MG63 (cell line): ENCODE measurements around the gene PLK3. TPM values are rescaled to one million over a fixed set of nuclear protein-coding genes. Genes with fewer than 3 reads are reported as not detected.
"Not testable (repeated sequence)": the region's sequence is repeated elsewhere in the genome, so short reads cannot be mapped to it uniquely, and the experiment has no call there.

Experiments used
- DNase-seq: peaks from one replicate; pipeline ENCODE4 v3.0.0-alpha.2; 2020
- H3K27me3 ChIP-seq: fragments of 250-450 bp; sonication (Bioruptor Pico); 2 replicates; pipeline ENCODE4 v1.5.1; 2020; ENCODE audit warnings: mild to moderate bottlenecking, moderate library complexity
- H3K36me3 ChIP-seq: fragments of 250-450 bp; sonication (Bioruptor Pico); 2 replicates; pipeline ENCODE4 v1.5.1; 2020; ENCODE audit warnings: mild to moderate bottlenecking, moderate library complexity
- H3K4me3 ChIP-seq: fragments of 250-450 bp; sonication (Bioruptor Pico); 2 replicates; pipeline ENCODE4 v1.5.1; 2020; ENCODE audit warnings: mild to moderate bottlenecking, moderate library complexity
- H3K9me3 ChIP-seq: fragments of 250-450 bp; sonication (Bioruptor Pico); 2 replicates; pipeline ENCODE4 v1.5.1; 2020; ENCODE audit warnings: mild to moderate bottlenecking, moderate library complexity
- total RNA-seq: library from RNA; depleted of rRNA; stranded (reverse); fragments of >200 nt; shearing (Covaris generic); gene quantifications from 2 replicates; pipeline ENCODE4 v1.2.3, GENCODE V29; 2014; ENCODE audit warnings: low replicate concordance; rRNA removed

The PLK3 gene
- total RNA-seq, result 5.3 and 5.9 TPM in 2 replicates

DNA sequence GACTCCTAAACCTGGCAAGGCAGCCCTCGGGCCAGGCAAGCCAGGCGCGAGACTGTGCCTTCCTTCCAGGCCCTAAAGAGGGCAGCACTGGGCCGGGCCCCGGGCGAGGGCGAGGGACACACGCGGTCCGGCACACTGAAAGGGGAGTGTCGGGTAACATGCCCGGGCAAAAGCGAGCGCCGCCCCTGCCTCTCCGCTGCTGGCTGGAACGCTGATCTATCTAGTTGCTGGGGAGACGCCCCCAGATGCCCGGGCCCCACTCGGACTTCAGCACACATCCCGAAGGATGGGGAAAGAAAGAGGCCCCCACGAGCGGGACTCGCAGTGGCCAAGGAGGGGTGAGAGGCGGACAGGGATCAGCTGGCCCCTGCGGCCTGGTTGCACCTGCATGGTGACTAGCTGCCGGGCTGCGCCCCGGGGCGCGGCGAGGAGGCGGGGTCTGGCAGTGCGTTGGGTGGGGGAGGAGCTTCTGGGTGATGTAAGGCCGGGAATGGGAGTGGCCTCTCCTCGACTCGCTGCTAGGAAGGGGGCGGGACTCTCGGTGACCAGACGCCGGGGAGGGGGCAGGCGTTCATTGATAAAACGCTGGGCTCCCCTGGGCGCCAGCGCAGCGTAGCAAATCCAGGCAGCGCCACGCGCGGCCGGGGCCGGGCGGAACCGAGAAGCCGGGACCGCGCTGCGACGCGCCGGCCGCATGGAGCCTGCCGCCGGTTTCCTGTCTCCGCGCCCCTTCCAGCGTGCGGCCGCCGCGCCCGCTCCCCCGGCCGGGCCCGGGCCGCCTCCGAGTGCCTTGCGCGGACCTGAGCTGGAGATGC, at the start of gene PLK3:
Gene PLK3, plus strand, starts transcription at position 608 of the 815 bp plus-strand sequence. Its CDS starts 87 bp downstream, at position 695.
- DNase-seq, result peak; percentile 96
- no peaks in the 10 kb centered on the region for H3K27me3 ChIP-seq
- no peaks in the 10 kb centered on the region for H3K9me3 ChIP-seq
- peaks cover 22% of the 10 kb centered on the region for H3K36me3 ChIP-seq
- peak within 1 kb of the TSS; percentile 62 for H3K4me3 ChIP-seq

DNA sequence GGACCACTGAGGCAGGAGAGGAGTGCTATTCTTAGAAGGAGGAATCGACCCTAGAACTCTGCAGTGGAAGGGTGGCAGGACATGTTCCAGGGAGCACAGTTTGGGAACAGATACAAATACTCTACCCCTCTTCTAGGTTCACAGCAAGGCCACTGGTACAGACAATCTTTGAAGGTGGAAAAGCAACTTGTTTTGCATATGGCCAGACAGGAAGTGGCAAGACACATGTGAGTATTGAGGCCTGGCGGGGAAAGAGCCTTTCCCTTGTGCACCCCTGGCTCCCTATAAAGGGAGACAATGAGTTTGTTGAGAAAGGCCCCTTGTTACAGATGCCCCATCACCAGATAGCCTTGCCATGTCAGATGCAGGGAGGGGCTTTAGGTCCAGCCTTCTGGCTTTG, 42.8 kb upstream of the PLK3 start:
- no peak for DNase-seq
- H3K9me3 ChIP-seq, result no peaks in the 10 kb centered on the region
- H3K4me3 ChIP-seq, result no peak overlapping the region
- H3K36me3 ChIP-seq, result peaks cover 84% of the 10 kb centered on the region
- H3K27me3 ChIP-seq, result no peaks in the 10 kb centered on the region

DNA sequence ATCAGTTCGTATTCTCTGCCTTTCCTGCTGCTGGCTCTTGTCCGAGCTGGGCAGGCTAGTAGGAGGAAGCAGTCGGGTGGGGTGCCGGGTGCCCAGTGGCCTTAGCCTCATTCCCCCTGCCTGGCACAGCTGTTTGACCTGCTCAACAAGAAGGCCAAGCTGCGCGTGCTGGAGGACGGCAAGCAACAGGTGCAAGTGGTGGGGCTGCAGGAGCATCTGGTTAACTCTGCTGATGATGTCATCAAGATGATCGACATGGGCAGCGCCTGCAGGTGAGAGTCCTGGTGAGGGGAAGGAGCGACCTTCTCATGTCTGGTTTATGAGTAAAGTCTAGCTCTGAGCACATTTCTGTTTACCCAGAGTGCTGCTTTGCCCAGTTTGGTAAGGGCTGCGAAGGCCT, 41.1 kb upstream of the PLK3 start:
- no peaks in the 10 kb centered on the region for H3K9me3 ChIP-seq
- no peak overlapping the region for H3K4me3 ChIP-seq
- no peak for DNase-seq
- H3K36me3 ChIP-seq, result peaks cover 84% of the 10 kb centered on the region
- no peaks in the 10 kb centered on the region for H3K27me3 ChIP-seq

DNA sequence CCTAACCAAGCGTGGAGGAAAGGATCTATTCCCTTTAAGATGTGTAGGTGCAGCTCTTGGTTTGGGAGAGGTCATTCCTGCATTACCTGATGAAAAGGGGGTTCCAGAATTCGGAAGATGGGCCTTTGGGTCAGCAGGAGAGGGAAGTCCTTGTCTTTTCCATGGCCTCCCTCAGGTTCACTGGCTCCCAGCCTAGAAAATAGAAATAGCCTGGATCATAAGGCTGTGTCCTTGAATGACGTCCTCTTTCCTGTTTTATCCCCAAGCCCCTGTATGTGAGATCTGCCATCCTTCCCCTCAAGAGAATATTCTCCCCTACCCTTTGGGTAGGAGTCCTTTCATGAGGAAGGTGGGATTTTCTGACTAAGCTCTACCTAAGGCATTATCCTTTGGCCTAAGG, 39.3 kb upstream of the PLK3 start:
- Histone ChIP-seq H3K9me3 (no peaks in the 10 kb centered on the region), H3K27me3 (no peaks in the 10 kb centered on the region), H3K36me3 (peaks cover 84% of the 10 kb centered on the region), H3K4me3 (no peak overlapping the region)
- DNase-seq, result no peak

DNA sequence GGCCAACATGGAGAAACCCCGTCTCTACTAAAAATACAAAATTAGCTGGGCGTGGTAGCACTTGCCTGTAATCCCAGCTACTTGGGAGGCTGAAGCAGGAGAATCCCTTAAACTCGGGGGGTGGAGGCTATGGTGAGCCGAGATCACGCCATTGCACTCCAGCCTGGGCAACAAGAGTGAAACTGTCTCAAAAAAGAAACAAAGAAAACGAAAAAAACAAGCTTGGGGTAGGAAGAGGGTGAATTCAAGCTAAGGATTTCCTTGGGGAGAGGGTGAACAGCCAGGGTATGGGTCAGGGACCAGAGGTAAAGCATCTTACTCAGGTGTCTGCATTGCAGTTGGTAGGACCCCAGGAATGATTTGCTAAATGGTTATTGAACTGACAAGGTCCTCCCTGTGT, 33.8 kb upstream of the PLK3 start:
- not testable (repeated sequence) for H3K27me3 ChIP-seq, DNase-seq, H3K4me3 ChIP-seq, H3K9me3 ChIP-seq
- peaks cover 48% of the 10 kb centered on the region for H3K36me3 ChIP-seq

DNA sequence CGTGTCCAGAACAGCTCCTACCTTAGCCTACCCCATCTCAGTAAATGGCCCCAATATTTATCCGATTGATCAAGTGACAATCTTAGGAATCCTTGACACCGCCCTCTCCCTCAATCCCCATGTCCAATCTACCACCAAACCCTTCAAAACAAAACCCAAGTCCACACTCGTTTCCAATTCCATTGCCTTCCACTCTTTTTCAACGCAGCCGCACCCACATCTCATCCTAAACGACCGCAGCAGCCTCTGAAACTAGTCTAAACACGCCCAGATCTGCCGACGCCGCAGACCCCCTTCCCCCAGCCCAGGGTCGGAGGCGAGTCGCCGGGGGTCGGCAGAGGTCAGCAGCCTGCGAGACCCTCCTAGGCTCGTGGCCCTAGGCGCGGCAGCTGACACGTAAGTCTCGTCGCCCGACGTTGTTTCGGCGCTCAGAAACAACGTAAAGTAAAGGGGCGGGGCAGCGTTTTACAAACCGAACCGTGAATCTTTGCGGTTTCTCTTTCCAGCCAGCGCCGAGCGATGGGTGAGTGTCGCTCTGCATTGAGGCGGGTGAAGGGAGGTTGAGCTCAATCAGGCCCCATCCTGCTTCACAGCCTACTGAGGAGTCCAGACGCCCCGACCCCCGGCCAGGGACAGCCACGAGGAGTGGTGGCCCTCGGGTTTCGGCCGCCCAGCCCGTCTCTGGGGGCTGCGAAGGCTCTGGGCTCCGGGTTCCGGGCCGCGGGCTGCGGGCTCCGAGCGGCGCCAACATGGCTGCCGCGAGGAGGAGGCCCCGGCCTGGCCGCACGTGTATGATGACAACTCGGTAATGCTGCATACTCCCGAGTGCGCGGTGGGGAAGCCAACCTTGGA, 24.9 kb upstream of the PLK3 start, which contains the start of gene RPS8:
Gene RPS8, plus strand, starts transcription at position 463 of the 852 bp plus-strand sequence. Its CDS starts 57 bp downstream, at position 520.
- H3K4me3 ChIP-seq, result peak within 1 kb of the TSS; percentile 93
- H3K36me3 ChIP-seq, result peaks cover 47% of the 10 kb centered on the region
- peak; percentile 90 for DNase-seq

DNA sequence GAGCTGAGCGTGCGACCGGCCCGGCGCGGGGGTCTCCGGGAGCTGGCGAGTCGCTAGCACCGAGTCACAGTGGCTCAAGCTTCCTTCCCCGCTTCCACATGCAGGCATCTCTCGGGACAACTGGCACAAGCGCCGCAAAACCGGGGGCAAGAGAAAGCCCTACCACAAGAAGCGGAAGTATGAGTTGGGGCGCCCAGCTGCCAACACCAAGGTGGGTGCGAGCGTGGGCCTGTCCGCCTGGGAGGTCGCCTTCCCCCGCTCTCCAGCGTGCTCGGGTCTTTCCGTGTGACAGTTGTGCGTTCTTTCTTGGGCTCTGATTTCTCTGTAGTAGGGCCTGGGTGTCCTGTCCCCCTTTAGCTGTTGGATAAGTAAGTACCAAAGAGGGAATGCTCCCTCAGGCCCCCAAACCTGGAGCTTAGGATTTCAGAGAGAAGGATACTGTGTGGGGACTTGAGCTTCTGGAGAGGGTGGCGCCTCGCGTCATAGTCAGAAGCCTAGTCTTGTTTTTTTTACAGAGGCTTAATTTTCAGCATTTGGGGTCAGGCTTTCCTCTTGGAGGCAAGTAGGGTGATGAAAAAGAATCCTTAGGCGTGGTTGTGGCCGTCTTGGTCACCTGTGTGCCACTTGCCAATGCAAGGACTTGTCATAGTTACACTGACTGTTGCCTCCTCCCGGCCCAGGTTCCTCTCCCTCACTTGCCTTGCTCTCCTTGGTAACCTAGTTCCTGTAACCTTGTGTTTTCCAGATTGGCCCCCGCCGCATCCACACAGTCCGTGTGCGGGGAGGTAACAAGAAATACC, 24.0 kb upstream of the PLK3 start:
- DNase-seq, result peak; percentile 39
- H3K4me3 ChIP-seq, result peak overlapping the region; percentile 93
- H3K9me3 ChIP-seq, result no peaks in the 10 kb centered on the region
- H3K27me3 ChIP-seq, result no peaks in the 10 kb centered on the region
- H3K36me3 ChIP-seq, result peaks cover 56% of the 10 kb centered on the region

More for the DNA sequence above, 24.9 kb upstream of the PLK3 start, which contains the start of gene RPS8:
- no peaks in the 10 kb centered on the region for H3K27me3 ChIP-seq
- no peaks in the 10 kb centered on the region for H3K9me3 ChIP-seq

DNA sequence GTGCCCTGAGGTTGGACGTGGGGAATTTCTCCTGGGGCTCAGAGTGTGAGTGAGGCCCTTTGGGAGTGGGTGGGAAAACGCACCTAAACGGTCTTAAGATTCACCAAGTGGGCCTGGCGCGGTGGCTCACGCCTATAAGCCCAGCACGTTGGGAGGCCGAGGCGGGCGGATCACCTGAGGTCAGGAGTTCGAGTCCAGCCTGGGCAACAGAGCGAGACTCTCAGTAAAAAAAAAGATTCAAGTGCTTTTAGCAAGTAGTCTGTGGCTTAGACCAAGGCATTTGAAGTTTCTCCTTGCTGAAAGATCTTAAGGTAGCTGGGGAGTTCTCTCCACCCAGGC, 23.5 kb upstream of the PLK3 start:
- Histone ChIP-seq H3K4me3 (peak overlapping the region; percentile 93), H3K9me3 (no peaks in the 10 kb centered on the region), H3K36me3 (peaks cover 61% of the 10 kb centered on the region), H3K27me3 (no peaks in the 10 kb centered on the region)
- DNase-seq, result no peak

DNA sequence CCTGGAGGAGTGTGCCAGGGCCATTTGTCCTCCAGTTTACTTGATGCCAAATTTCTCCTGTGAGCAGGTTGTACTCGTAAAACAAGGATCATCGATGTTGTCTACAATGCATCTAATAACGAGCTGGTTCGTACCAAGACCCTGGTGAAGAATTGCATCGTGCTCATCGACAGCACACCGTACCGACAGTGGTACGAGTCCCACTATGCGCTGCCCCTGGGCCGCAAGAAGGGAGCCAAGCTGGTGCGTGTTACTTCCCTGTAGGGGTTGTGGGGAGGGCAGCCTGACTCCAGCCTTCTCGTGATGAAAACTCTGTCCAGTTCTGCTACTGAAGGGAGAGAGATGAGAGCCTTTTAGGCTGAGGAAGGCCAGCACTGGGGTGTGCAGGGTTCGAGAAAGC, 22.6 kb upstream of the PLK3 start:
- H3K4me3 ChIP-seq, result peak overlapping the region; percentile 93

DNA sequence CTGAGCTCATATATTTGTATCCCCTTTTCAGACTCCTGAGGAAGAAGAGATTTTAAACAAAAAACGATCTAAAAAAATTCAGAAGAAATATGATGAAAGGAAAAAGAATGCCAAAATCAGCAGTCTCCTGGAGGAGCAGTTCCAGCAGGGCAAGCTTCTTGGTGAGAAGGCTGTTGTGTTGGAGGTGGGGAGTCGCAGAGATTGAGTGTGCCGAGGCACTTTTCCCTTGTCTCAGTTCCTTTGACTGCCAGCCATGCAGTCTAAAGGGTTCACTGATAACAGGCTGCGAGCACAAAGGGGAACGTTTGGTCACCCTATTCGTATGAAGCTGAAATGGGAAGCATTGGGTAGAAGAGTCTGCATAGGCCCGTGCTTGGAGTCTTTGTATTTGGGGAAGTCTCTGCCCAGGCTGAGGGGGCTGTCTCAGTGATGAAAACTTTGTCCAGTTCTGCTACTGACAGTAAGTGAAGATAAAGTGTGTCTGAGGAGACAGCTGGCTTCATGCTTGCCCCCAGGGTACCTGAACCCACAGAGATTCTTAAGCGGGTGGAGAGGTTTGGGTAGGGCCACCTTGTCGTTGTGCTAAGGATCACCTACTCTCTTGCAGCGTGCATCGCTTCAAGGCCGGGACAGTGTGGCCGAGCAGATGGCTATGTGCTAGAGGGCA, 22.1 kb upstream of the PLK3 start:
- Histone ChIP-seq H3K27me3 (no peaks in the 10 kb centered on the region), H3K4me3 (peak overlapping the region; percentile 93), H3K36me3 (peaks cover 68% of the 10 kb centered on the region), H3K9me3 (no peaks in the 10 kb centered on the region)
- no peak for DNase-seq

More for the DNA sequence above, 22.6 kb upstream of the PLK3 start:
- no peaks in the 10 kb centered on the region for H3K9me3 ChIP-seq
- peaks cover 68% of the 10 kb centered on the region for H3K36me3 ChIP-seq
- DNase-seq, result no peak
- no peaks in the 10 kb centered on the region for H3K27me3 ChIP-seq

DNA sequence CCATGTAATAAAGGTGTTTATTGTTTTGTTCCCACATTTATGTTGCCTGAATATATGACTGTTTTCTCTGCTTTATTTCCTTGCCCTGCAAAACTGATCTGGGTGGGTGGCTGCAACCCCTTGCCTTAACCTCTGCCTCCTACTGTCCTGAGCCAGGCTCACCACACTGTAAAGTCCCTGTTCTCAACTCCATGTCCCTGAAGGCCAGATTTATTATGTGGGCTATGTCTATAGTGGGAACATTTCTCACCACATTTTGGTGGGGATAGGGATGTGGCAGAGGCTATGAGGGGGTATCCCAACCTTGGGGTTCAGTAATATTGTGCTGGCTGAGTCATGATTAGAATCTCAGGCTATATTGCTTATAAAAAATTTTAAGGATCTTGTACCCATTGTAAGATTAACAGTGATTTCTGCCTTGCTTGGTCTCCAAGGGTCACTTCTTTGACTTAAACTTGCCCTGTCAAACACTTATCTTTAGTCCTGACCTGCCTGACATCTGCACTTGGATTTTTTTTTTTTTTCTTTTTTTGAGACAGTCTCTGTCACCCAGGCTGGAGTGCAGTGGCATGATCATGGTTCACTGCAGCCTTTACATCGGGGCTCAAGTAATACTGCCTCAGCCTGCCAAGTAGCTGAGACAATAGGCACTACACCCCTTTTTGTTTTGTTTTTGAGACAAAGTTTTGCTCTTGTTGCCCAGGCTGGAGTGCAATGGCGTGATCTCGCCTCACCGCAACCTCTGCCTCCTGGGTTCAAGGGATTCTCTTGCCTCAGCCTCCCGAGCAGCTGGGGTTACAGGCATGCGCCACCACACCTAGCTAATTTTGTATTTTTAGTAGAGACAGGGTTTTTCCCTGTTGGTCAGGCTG, 21.2 kb upstream of the PLK3 start:
- no peaks in the 10 kb centered on the region for H3K9me3 ChIP-seq
- no peak for DNase-seq
- no peak overlapping the region for H3K4me3 ChIP-seq
- no peaks in the 10 kb centered on the region for H3K27me3 ChIP-seq
- H3K36me3 ChIP-seq, result peaks cover 68% of the 10 kb centered on the region

DNA sequence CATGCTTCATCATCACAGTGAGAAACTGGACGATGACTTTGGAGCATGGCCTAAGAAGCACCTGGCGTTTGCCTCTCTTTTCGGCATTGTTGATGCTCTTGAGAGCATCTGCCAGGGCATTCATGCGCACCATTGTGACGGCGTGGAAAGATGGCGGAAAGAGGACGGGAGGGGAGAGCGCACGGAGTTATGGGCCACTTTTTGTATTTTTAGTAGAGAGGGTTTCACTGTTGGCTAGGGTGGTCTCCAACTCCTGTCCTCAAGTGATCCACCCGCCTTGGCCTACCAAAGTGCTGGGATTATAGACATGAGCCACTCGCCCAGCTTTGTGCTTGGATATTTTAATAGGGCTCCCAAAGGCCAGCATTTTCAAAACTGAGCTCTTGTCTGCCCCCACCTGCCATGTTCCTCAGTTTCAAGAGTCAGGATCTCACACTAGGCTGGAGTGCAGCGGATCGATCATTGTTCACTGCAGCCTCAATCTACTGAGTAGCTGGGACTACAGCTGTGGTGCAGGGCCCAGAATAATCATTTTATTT, 19.5 kb upstream of the PLK3 start:
- no peak overlapping the region for H3K4me3 ChIP-seq
- no peak for DNase-seq
- no peaks in the 10 kb centered on the region for H3K9me3 ChIP-seq
- H3K27me3 ChIP-seq, result no peaks in the 10 kb centered on the region
- H3K36me3 ChIP-seq, result peaks cover 67% of the 10 kb centered on the region

DNA sequence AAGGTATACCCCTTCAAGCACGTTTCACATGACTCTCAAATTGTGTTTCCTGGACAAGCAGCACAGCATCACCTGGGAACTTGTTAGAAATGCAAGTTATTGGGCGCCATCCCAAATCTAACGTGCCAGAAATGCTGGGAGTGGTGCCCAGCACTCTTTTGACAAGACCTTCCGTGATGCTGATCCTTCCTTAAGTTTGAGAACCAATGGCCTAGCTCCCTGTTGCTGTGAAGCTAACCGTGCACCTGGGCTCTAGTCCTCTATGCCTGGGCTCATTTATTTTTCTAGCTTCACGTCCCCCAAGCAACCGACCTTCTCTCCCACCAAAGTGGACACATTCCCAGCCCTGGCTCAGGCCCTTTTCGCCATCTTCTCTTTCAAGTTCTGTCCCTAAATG, 16.5 kb upstream of the PLK3 start:
- Histone ChIP-seq H3K27me3 (no peaks in the 10 kb centered on the region), H3K4me3 (no peak overlapping the region), H3K36me3 (peaks cover 36% of the 10 kb centered on the region), H3K9me3 (no peaks in the 10 kb centered on the region)
- no peak for DNase-seq

DNA sequence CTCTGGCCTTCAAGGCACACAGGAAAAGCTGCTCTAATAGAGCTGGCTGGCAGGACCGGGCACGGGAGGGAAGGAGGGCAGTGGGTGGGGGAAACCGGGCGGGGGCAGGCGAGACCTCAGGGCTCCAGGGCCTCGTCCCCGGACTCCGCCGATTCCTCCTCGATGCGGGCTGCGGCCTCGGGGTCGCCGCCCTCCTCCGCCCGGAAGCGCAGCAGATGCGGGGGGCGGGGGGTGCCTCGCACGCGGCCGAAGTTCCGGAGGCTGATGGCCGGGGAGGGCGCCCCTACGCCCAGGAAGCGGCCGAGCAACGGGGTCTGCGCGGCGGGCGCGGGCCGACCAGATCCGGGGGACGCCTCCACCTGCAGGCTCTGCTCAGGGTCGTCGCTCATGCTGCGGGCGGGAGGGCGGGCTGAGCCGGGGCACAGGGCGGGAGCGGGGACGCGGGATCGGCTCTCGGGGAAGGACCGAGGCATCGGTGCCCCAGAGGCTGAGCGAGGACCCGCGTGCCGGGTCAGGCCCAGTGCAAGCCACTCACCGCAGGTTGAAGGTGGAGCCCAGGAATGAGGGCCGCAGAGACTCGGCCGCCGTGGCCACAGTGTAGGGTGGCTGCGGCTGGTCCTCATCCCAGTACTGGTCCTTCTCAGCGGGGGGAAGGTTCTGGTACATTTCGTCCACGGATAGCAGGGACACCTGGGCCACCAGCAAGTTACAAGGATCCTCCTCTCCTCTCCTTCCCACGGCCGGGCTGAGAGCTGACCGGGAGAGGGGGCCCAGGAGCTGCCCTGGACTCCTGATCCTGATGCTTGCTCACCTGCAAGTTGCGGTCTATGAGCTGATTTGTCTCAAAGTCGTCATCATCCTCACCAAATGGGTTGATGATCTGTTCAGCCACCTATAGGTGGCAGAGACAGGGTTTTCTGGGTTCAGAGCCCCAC, 15.8 kb upstream of the PLK3 start:
- Histone ChIP-seq H3K4me3 (no peak overlapping the region), H3K36me3 (peaks cover 30% of the 10 kb centered on the region), H3K9me3 (no peaks in the 10 kb centered on the region), H3K27me3 (no peaks in the 10 kb centered on the region)
- DNase-seq, result no peak
